Spleen (tissue), 7 donors: ENCODE results near the gene SKI.

Source experiments
- POLR2AphosphoS5 ChIP-seq, 3 donors: sonication (generic); formaldehyde crosslinking; IDR thresholded peaks; one replicate each; pipeline ENCODE4 v1.5.1; 2017; ENCODE audit warnings: antibody characterized with exemption in 3 of 3
- TF ChIP-seq, protein P1 (sequence below), 11 experiments: fragments of 200-600 bp in 7 of 11; fragments of 450-650 bp in 4 of 11; sonication (generic) in 4 of 11; IDR thresholded peaks in 8 of 11; conservative IDR thresholded peaks in 3 of 11; 1 replicate in 7 of 11; 2 replicates in 4 of 11; pipeline versions ENCODE4 v1.4.0 to v1.8.0; 2016 to 2021; ENCODE audit warnings: antibody characterized with exemption in 11 of 11, inconsistent platforms in 4 of 11, mild to moderate bottlenecking in 1 of 11
- donor health status: DM: no; HTN: no; CAD: no; lungs with moderate emphysema.
- donor health status: DM: no; HTN: no; CAD: no.
- donor health status: DM: no; HTN: no; CAD: no.

DNA sequence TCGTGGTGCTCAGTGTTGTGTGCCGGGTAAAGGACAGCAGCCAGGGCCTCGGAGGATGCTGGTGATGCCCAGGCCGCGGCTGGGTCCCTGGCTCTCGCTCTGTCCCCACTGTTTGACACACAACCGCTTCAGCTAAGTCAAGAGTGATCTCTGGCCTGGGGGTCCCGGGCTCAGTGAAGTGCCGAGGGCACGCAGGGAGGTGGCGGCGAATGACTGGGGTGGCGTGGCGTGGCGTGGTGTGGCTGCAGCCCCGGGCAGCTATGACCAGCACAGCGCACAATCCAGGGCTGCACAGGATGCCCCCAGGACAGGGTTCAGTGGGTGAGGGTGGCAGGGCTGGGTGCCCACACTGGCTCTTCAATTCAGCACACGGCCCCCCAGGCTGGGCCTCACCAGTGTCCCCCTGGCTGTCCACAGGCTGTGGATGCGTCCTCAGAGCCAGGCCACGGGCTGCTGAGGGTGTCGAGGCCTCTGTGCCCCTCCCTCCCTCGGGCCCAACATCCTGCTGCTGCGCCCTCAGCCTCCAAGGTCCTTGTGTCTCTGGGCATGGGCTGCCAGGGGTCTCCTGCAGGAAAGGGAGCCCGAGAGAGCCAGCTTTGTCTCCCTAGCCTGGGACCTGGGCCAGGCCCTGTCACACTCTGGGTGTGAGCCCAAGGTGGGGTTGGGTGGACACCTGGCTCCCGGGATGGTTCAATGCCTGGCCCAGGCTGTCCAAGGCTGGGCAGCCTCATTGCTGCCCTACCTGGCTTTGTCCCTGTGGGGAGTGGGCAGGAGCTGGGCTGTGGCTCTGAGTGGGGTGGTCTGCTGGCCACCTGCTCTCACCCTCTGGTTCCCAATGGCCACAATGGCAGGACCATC is 12.0 kb upstream of the SKI start:
- TF ChIP-seq, protein P1, sequence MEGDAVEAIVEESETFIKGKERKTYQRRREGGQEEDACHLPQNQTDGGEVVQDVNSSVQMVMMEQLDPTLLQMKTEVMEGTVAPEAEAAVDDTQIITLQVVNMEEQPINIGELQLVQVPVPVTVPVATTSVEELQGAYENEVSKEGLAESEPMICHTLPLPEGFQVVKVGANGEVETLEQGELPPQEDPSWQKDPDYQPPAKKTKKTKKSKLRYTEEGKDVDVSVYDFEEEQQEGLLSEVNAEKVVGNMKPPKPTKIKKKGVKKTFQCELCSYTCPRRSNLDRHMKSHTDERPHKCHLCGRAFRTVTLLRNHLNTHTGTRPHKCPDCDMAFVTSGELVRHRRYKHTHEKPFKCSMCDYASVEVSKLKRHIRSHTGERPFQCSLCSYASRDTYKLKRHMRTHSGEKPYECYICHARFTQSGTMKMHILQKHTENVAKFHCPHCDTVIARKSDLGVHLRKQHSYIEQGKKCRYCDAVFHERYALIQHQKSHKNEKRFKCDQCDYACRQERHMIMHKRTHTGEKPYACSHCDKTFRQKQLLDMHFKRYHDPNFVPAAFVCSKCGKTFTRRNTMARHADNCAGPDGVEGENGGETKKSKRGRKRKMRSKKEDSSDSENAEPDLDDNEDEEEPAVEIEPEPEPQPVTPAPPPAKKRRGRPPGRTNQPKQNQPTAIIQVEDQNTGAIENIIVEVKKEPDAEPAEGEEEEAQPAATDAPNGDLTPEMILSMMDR (IDR thresholded peaks at IDR 0.05 in 8 of 11, conservative IDR thresholded peaks at IDR 0.05 in 3 of 11) = no peak
- peak in 1 of 3 donors; percentile 4 for TF ChIP-seq POLR2AphosphoS5 (IDR thresholded peaks at IDR 0.05)
